ENCODE data around the gene MCRIP2. TPM values are rescaled to one million over a fixed set of nuclear protein-coding genes. Genes with fewer than 3 reads are reported as not detected.
A peak's percentile ranks its signal among the peaks of the same experiment; 100 is the strongest.

The MCRIP2 gene
- total RNA-seq, 2 experiments from 2014 or later, result 17.3 to 20.2 TPM

- peaks cover 40% of the 10 kb centered on the region for H3K4me1 Mint-ChIP-seq
- no peak for DNase-seq
- no peaks in the 10 kb centered on the region for H3K9me3 Mint-ChIP-seq
- peaks cover 15% of the 10 kb centered on the region for H3K36me3 Mint-ChIP-seq (ENCODE audit: low read depth)
- peak overlapping the region; percentile 48 for H3K27ac Mint-ChIP-seq
- peak overlapping the region; percentile 72 for H3K4me3 Mint-ChIP-seq
- CTCF ChIA-PET, result interaction anchor here (0.5 to 2.9 kb wide), 5 partner anchors 9 to 62 kb away, joined by 3 to 9 read pairs (median 4); partner anchors contain the start of genes RHOT2 and WDR24
- no peaks in the 10 kb centered on the region for H3K27me3 Mint-ChIP-seq
- POLR2A ChIA-PET, result no interaction called here
These were observed 39.5 kb downstream of the MCRIP2 start for GRCh38 chr16:680967-681745.

GRCh38 chr16:681746-682427, 40.3 kb downstream of the MCRIP2 start:
- CTCF ChIA-PET, result interaction anchor here (1.1 to 2.4 kb wide), 2 partner anchors 8 to 14 kb away, joined by 4 to 9 read pairs; partner anchors contain the start of genes RHOT2 and WDR24
- no peak for DNase-seq
- POLR2A ChIA-PET, result no interaction called here
- H3K9me3 Mint-ChIP-seq, result no peaks in the 10 kb centered on the region
- peaks cover 18% of the 10 kb centered on the region for H3K36me3 Mint-ChIP-seq (ENCODE audit: low read depth)
- peak overlapping the region; percentile 48 for H3K27ac Mint-ChIP-seq
- peaks cover 39% of the 10 kb centered on the region for H3K4me1 Mint-ChIP-seq
- no peaks in the 10 kb centered on the region for H3K27me3 Mint-ChIP-seq
- peak overlapping the region; percentile 72 for H3K4me3 Mint-ChIP-seq

- Mint-ChIP-seq H3K4me3 (peak overlapping the region; percentile 72), H3K9me3 (no peaks in the 10 kb centered on the region), H3K27ac (peak overlapping the region; percentile 66), H3K36me3 (ENCODE audit: low read depth) (peaks cover 18% of the 10 kb centered on the region), H3K4me1 (peaks cover 41% of the 10 kb centered on the region), H3K27me3 (no peaks in the 10 kb centered on the region)
- DNase-seq, result no peak
- ChIA-PET POLR2A (no interaction called here), CTCF (interaction anchor here (1.2 kb wide), 1 partner anchor 15 kb away, joined by 4 read pairs; the partner anchor contains the start of gene RHOT2)
These were observed 41.1 kb downstream of the MCRIP2 start for GRCh38 chr16:682493-683395.

- ChIA-PET POLR2A (no interaction called here), CTCF (interaction anchor here (1.2 to 1.4 kb wide), 2 partner anchors 10 to 16 kb away, joined by 4 read pairs; partner anchors contain the start of gene RHOT2)
- Mint-ChIP-seq H3K27ac (peak overlapping the region; percentile 66), H3K4me3 (peak overlapping the region; percentile 72), H3K27me3 (no peaks in the 10 kb centered on the region), H3K4me1 (peaks cover 41% of the 10 kb centered on the region), H3K9me3 (no peaks in the 10 kb centered on the region), H3K36me3 (ENCODE audit: low read depth) (peaks cover 18% of the 10 kb centered on the region)
- DNase-seq, result no peak
These were observed 41.9 kb downstream of the MCRIP2 start for GRCh38 chr16:683396-684070.

- Mint-ChIP-seq H3K27ac (peak within 1 kb of the TSS; percentile 69), H3K9me3 (no peaks in the 10 kb centered on the region), H3K36me3 (ENCODE audit: low read depth) (peaks cover 18% of the 10 kb centered on the region), H3K27me3 (no peaks in the 10 kb centered on the region), H3K4me3 (peak within 1 kb of the TSS; percentile 75), H3K4me1 (peaks cover 45% of the 10 kb centered on the region)
- peak; percentile 97 for DNase-seq
- ChIA-PET POLR2A (interaction anchor here (0.6 kb wide), 2 partner anchors 122 to 153 kb away, joined by 3 to 5 read pairs; no protein-coding TSS in a partner anchor), CTCF (interaction anchor here (1.4 kb wide), 1 partner anchor 11 kb away, joined by 4 read pairs; no protein-coding TSS in a partner anchor)
These were observed 42.6 kb downstream of the MCRIP2 start, which contains the start of gene JMJD8 for GRCh38 chr16:684071-684794. JMJD8 (minus strand) TSS chr16:684334; CDS start chr16:684319, 15 bp downstream.

DNA sequence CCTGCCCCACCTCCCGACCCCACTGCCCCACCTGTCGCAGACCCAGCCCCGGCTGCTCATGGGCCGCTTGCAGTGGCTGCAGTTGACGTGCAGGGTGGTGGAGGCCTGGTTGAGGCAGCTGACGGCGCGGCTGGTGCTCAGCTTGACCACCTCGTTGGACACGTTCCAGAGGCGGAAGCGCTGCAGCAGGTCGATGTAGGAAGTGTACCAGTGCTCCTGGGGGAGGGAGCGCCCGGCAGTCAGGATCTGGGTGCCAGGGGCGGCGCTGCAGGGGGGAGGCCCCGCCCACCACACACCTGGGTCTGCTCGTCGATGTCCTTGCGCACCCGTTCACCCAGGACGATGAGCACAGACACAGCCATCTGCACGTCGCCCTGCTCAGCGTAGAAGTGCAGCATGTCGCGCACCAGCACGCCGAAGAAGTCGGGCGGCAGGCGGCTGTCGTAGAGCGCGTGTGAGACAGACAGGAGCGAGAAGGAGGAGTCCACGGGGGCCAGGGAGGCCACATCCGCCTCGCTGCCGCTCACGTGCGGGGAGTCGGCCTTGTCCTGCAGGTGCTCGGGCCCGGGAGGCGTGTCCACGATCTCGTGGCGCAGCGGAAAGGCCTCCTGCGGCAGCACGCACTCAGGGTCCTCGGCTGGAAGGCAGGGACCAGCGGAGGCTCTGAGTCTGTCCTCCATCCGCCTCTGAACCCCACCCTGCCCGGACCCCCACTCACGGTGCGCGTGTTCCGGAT, 43.5 kb downstream of the MCRIP2 start:
- Mint-ChIP-seq H3K9me3 (no peaks in the 10 kb centered on the region), H3K36me3 (ENCODE audit: low read depth) (peaks cover 18% of the 10 kb centered on the region), H3K27ac (no peak overlapping the region), H3K4me3 (no peak overlapping the region), H3K4me1 (peaks cover 49% of the 10 kb centered on the region), H3K27me3 (no peaks in the 10 kb centered on the region)
- ChIA-PET POLR2A (interaction anchor here (0.6 kb wide), 1 partner anchor 154 kb away, joined by 3 read pairs; no protein-coding TSS in a partner anchor), CTCF (interaction anchor here (1.3 to 1.4 kb wide), 2 partner anchors 10 to 12 kb away, joined by 4 to 6 read pairs; no protein-coding TSS in a partner anchor)
- DNase-seq, result no peak

- peaks cover 54% of the 10 kb centered on the region for H3K4me1 Mint-ChIP-seq
- POLR2A ChIA-PET, result no interaction called here
- H3K27ac Mint-ChIP-seq, result peak overlapping the region; percentile 46
- DNase-seq, result no peak
- CTCF ChIA-PET, result interaction anchor here (1.1 to 2.1 kb wide), 3 partner anchors 9 to 104 kb away, joined by 3 to 6 read pairs (median 5); partner anchors contain the start of gene RHOT2
- H3K27me3 Mint-ChIP-seq, result no peaks in the 10 kb centered on the region
- H3K9me3 Mint-ChIP-seq, result no peaks in the 10 kb centered on the region
- H3K4me3 Mint-ChIP-seq, result no peak overlapping the region
- peaks cover 19% of the 10 kb centered on the region for H3K36me3 Mint-ChIP-seq (ENCODE audit: low read depth)
These were observed 44.3 kb downstream of the MCRIP2 start for GRCh38 chr16:685967-686366.

- CTCF ChIA-PET, result interaction anchor here (1.0 to 2.1 kb wide), 4 partner anchors 9 to 103 kb away, joined by 3 to 6 read pairs (median 4); partner anchors contain the start of gene RHOT2
- Mint-ChIP-seq H3K9me3 (no peaks in the 10 kb centered on the region), H3K27me3 (no peaks in the 10 kb centered on the region), H3K27ac (no peak overlapping the region), H3K4me1 (peaks cover 51% of the 10 kb centered on the region), H3K4me3 (no peak overlapping the region), H3K36me3 (ENCODE audit: low read depth) (peaks cover 19% of the 10 kb centered on the region)
- POLR2A ChIA-PET, result no interaction called here
- no peak for DNase-seq
These were observed 45.0 kb downstream of the MCRIP2 start for GRCh38 chr16:686459-687260.

- Mint-ChIP-seq H3K4me1 (peaks cover 44% of the 10 kb centered on the region), H3K4me3 (peak overlapping the region; percentile 16), H3K9me3 (no peaks in the 10 kb centered on the region), H3K36me3 (ENCODE audit: low read depth) (peaks cover 12% of the 10 kb centered on the region), H3K27me3 (peaks cover 4% of the 10 kb centered on the region), H3K27ac (no peak overlapping the region)
- CTCF ChIA-PET, result interaction anchor here (1.0 to 2.1 kb wide), 2 partner anchors 19 to 40 kb away, joined by 3 to 5 read pairs; partner anchors contain the start of gene RHOT2
- no peak for DNase-seq
- POLR2A ChIA-PET, result no interaction called here
These were observed 45.9 kb downstream of the MCRIP2 start for GRCh38 chr16:687499-687898.

Data from activated CD4-positive, alpha-beta T cell treated with anti-CD3 and anti-CD28 coated beads, Interleukin-2, amount 10 ng/mL, durations not matched to agents 7 days and 5 days (primary cell).